ENCODE measurements around the gene BSPRY.

Gene BSPRY

GRCh38 chr9:113417370-113417769 is 68.0 kb downstream of the BSPRY start:
- intact Hi-C loops (cut with DNase I; ENCODE audit: low total_unique reads): no loop called here
- no peak overlapping the region for H3K4me3 ChIP-seq
- H3K9me3 ChIP-seq: no peaks in the 10 kb centered on the region
- H3K27ac ChIP-seq: no peak overlapping the region
- no peak for TF ChIP-seq CTCF (IDR thresholded peaks at IDR 0.05)
- H3K4me1 ChIP-seq: no peaks in the 10 kb centered on the region
- no peak for DNase-seq
- H3K27me3 ChIP-seq: no peaks in the 10 kb centered on the region
- no peaks in the 10 kb centered on the region for H3K36me3 ChIP-seq

All from tibial artery (tissue), 4 donors.